Measurements from ENCODE around the gene TRAPPC2.
"Not testable (repeated sequence)": the region's sequence is repeated elsewhere in the genome, so short reads cannot be mapped to it uniquely, and the experiment has no call there.

Gene TRAPPC2

GRCh38 chrX:13699183-13699826 is 35.1 kb downstream of the TRAPPC2 start:
- FAIRE-seq (no peak), DNase-seq (ENCODE audit: low spot score) (no peak)

GRCh38 chrX:13698432-13698831 is 36.0 kb downstream of the TRAPPC2 start:
- no peak for FAIRE-seq

GRCh38 chrX:13697976-13698375 is 36.4 kb downstream of the TRAPPC2 start:
- FAIRE-seq, result no peak
- DNase-seq (ENCODE audit: low spot score), result no peak

More at GRCh38 chrX:13698432-13698831, 36.0 kb downstream of the TRAPPC2 start:
- no peak for DNase-seq (ENCODE audit: low spot score)

- DNase-seq (ENCODE audit: low spot score) (no peak), FAIRE-seq (no peak)
These were observed 37.0 kb downstream of the TRAPPC2 start for GRCh38 chrX:13697455-13697854.

GRCh38 chrX:13695601-13696115 is 38.8 kb downstream of the TRAPPC2 start:
- no peak for FAIRE-seq
- DNase-seq (ENCODE audit: low spot score), result no peak

- no peak for DNase-seq (ENCODE audit: low spot score)
- FAIRE-seq, result no peak
These were observed 39.4 kb downstream of the TRAPPC2 start for GRCh38 chrX:13694983-13695382.

GRCh38 chrX:13694359-13694758 is 40.1 kb downstream of the TRAPPC2 start:
- DNase-seq (ENCODE audit: low spot score) (no peak), FAIRE-seq (no peak)

GRCh38 chrX:13693341-13693961 is 41.0 kb downstream of the TRAPPC2 start:
- FAIRE-seq (peak; percentile 21), DNase-seq (ENCODE audit: low spot score) (peak; percentile 47)

GRCh38 chrX:13692771-13693231 is 41.6 kb downstream of the TRAPPC2 start:
- DNase-seq (ENCODE audit: low spot score) (peak; percentile 75), FAIRE-seq (peak; percentile 86)

GRCh38 chrX:13691841-13692371 is 42.5 kb downstream of the TRAPPC2 start:
- DNase-seq (ENCODE audit: low spot score) (peak; percentile 40), FAIRE-seq (peak; percentile 77)

GRCh38 chrX:13690836-13691235 is 43.6 kb downstream of the TRAPPC2 start:
- FAIRE-seq, result no peak

GRCh38 chrX:13689741-13690211 is 44.6 kb downstream of the TRAPPC2 start:
- no peak for FAIRE-seq
- DNase-seq (ENCODE audit: low spot score), result no peak

More at GRCh38 chrX:13690836-13691235, 43.6 kb downstream of the TRAPPC2 start:
- no peak for DNase-seq (ENCODE audit: low spot score)

GRCh38 chrX:13688958-13689740 is 45.3 kb downstream of the TRAPPC2 start, which contains the start of gene RAB9A:
Gene RAB9A, plus strand, starts transcription at chrX:13689128. Its CDS starts 19,619 bp downstream, at chrX:13708747.
- FAIRE-seq (no peak), DNase-seq (ENCODE audit: low spot score) (peak; percentile 32)

GRCh38 chrX:13688384-13688957 is 45.9 kb downstream of the TRAPPC2 start:
- DNase-seq (ENCODE audit: low spot score) (no peak), FAIRE-seq (no peak)

- FAIRE-seq (no peak), DNase-seq (ENCODE audit: low spot score) (no peak)
These were observed 47.2 kb downstream of the TRAPPC2 start for GRCh38 chrX:13687203-13687602.

- DNase-seq (ENCODE audit: low spot score), result no peak
- peak; percentile 58 for FAIRE-seq
These were observed 49.2 kb downstream of the TRAPPC2 start for GRCh38 chrX:13685126-13685763.

GRCh38 chrX:13684361-13684760 is 50.1 kb downstream of the TRAPPC2 start:
- FAIRE-seq (no peak), DNase-seq (ENCODE audit: low spot score) (no peak)

- FAIRE-seq (no peak), DNase-seq (ENCODE audit: low spot score) (no peak)
These were observed 52.8 kb downstream of the TRAPPC2 start for GRCh38 chrX:13681595-13681994.

- DNase-seq (ENCODE audit: low spot score); FAIRE-seq: not testable (repeated sequence)
These were observed 54.7 kb downstream of the TRAPPC2 start for GRCh38 chrX:13679700-13680099.

GRCh38 chrX:13676885-13677284 is 57.5 kb downstream of the TRAPPC2 start:
- DNase-seq (ENCODE audit: low spot score), result no peak
- no peak for FAIRE-seq
